GM19395 (cell line): ENCODE results near the gene GPX8.
A peak's percentile ranks its signal among the peaks of the same experiment; 100 is the strongest.

Source experiments
- ATAC-seq: cut with Tn5 transposase; IDR thresholded peaks from one replicate; pipeline ENCODE4 v1.9.1; 2021; ENCODE audit warnings: mild to moderate bottlenecking, moderate library complexity; ENCODE audit not compliant: unreplicated experiment

GPX8 gene

DNA sequence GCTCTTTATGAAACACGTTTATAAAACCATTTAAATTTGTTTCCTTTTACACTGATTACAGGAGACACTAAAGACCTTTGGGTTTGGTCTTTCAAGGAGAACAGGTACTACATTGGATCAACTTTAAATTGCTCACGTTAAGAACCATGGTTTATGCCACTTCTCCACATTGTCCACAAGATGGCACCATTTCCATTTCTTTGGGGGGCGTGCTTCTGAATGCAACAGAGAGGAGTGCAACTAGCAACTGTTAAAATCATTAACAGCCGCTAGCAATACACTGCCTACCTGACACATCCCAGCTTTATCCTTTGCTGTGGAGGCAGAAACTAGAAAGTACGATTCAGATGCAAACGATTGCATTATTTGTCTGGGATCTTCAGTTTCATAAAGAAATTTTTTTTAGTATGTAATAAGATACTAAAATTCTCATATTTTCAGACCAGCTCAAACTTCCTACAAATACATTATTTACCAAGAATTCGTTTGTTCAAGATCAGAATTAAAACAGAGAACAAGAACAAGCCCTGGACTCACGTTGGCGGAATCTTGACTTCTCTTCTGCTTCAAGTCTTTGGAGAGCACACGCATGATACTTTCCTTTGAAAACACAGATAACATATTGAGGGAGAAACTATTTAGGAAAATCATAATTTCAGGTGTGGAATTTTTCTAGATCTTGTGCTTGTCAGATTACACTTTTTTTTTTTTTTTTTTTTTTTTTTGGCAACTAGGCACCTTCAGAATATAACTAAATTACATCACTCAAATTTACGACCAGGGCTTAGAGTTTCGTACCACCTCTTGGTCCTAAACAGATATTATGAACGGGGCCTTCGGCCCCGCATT is 12.3 kb downstream of the GPX8 start:
- peak; percentile 75 for ATAC-seq

GRCh38 chr5:55172937-55173686 is 13.1 kb downstream of the GPX8 start, which contains the start of gene CDC20B:
Gene CDC20B, minus strand, starts transcription at chr5:55173177. Its CDS starts 177 bp downstream, at chr5:55173000.
- ATAC-seq, result peak; percentile 80

DNA sequence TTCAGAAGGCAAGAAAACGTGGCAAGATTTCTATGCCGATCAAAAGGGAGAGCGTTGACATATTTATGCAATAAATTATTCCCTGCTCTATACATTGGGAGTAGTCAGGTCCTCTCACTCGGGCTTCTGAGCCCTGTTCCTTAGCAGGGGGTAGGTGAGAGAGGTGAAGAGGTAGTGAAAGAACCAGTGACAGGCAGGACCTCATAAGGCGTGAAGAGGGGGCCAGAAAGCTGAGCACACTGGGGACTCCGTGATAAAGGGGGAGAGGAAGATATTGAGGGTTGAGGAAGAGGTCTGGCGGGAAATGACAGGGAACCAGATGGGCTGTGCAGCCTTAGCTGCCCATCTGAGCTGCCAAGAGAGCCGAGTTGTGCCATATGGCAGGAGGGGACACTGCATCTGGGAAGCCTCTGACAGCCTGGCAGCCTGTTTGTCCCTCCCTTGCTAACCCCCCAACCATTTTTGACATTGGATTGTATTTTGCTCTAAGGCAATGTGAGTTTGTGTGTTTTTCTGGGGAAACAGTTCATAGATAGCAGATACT is 13.8 kb downstream of the GPX8 start:
- ATAC-seq, result peak; percentile 21

DNA sequence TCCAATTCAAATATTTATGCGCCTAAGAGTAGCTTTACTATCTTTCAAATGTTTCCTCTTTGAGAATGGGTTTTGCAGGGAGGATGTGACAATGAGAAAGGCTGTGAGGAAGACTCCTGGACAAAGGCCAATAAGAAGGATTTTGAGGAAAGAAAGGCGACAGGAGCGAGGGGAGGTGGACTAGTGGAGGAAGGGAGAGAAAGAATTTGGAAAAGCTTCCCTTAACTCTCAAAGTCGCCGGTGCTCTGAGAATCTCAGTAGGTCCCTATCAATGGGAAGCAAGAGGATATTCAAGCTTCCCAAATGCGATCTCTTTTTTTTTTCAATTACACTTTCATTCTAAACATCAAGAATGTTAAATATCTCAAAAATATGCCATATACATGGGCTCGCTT is 15.8 kb downstream of the GPX8 start:
- ATAC-seq, result no peak

GRCh38 chr5:55176176-55176818 is 16.3 kb downstream of the GPX8 start:
- no peak for ATAC-seq

DNA sequence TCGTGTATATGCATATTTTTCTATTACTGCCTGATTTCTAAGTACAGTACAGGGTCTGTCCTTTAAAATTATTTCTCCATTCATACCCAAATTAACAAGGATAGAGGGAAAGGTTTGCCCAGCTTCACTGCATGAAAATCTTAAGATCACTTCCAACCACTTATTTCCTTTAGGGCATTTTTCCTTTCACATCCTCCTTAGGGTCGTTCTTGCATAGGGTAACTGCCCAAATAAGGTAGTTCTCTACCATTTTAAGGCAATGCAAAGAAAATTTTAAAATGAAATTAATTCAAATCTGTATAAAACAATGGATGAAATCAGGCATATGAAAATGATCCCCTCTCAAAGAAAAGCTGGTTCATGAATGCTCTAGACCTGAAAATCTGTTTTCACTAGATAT is 17.1 kb downstream of the GPX8 start:
- ATAC-seq, result no peak

DNA sequence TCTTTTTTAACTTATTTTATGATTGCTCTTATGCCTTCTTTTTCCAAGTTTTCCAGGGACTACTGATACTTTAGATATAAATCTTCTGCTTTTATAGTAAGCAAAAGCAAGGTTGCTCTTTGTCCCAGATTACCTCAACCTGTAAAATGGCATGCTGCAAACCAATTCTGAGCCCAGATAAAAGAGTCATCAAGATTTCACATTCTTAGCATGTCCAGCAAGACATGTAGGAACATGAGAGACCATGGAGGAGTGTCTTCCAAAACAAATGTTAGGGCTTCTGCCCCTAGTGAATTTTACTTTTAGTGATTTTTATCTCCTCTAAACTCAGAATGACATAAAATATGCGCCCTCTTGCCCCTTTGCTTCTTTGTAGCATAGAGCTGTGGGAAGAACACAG is 20.0 kb downstream of the GPX8 start:
- ATAC-seq, result no peak

DNA sequence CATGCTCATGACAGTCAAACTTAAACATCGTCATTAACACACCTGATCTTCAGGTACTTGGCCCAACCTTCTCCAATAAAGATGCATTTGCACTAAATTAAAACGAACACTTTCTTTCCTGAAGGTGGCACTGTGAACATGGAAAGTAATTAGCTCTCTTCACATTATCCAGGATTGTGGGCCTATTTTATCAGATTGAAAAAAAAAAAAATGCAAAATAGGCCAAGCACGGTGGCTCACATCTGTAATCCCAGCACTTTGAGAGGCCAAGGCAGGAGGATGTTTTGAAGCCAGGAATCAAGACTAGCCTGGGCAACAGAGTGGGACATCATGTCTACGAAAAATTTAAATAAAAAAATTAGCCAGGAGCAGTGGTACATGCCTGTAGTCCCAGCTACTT is 27.4 kb downstream of the GPX8 start:
- ATAC-seq, result no peak

- no peak for ATAC-seq
These were observed 28.9 kb downstream of the GPX8 start for GRCh38 chr5:55188656-55189540.

DNA sequence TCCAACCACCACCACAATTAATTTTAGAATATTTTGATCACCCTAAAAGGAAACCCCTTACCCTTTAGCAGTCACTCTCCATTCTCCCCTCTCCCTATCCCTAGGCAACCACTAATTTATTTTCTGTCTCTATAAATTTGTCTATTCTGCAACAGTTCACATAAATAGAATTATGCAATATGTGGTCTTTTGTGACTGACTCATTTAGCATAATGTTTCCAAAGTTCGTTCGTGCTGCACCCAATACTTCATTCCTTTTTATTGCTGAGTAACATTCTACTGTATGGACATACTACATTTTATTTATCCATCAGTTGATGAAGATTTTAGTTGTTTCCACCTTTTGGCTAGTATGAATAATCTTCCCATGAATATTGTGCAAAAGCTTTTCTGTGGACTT is 31.2 kb downstream of the GPX8 start:
- ATAC-seq, result no peak

DNA sequence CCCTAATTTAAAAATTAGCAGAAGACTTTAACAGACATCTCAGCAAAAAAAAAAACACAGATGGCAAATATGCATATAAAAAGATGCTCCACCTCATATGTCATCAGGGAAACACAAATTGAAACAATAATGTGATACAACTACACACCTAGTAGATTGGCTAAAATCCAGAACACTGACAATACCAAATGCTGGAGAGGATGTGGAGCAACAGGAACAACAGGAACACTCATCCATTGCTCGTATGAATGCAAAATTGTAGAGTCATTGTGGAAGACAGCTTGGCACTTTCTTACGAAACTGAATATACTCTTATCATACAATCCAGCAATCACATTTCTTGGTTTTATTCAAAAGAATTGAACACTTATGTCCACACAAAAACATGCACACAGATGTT is 45.0 kb downstream of the GPX8 start:
- ATAC-seq, result no peak

- ATAC-seq, result no peak
These were observed 51.4 kb downstream of the GPX8 start for GRCh38 chr5:55211184-55211874.
